Neural progenitor cell (in vitro differentiated cells): Measurements from ENCODE around the gene LRRC8D.

Experiments used
- EZH2 ChIP-seq: fragments of 200-600 bp; sonication (generic); IDR thresholded peaks from 2 replicates; pipeline ENCODE4 v1.6.1; 2017; ENCODE audit warnings: antibody characterized with exemption, mild to moderate bottlenecking, moderate library complexity
- EZH2phosphoT487 ChIP-seq: fragments of 200-600 bp; sonication (generic); IDR thresholded peaks from 2 replicates; pipeline ENCODE4 v1.6.1; 2017; ENCODE audit warnings: antibody characterized with exemption
- TF ChIP-seq, protein P1 (sequence below): fragments of 200-600 bp; sonication (generic); IDR thresholded peaks from 2 replicates; pipeline ENCODE4 v1.5.1; 2017; ENCODE audit warnings: antibody characterized with exemption, mild to moderate bottlenecking

DNA sequence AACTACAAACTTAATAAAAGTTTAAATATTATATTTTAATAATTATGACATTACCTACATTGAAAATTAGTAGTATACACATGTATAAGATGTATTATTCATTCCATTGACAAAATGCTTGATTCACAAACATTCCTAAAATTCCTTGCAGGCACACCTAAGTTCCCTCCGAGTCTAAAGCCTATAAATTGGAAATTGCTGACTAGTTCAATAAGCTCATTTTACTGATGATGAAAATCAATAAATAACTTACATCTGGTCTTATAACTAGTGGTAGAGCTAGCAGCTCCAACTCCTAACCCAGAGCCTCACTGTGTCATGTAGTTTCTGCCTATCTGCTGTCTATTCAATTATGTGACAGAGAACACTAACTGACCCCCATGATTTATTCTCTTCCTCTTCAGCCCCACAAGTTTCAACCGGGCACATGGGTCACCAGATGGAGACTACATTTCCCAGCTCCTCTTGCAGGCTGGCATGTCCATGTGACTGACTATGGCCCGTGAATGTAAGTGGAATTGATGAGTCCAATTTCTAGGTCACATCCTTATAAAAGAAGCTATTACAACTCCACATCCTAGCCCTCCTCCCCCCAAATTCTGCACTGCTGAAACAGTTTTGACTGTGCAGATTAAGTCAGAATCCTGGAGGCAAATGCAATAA is 29.6 kb upstream of the LRRC8D start:
- TF ChIP-seq, protein P1, sequence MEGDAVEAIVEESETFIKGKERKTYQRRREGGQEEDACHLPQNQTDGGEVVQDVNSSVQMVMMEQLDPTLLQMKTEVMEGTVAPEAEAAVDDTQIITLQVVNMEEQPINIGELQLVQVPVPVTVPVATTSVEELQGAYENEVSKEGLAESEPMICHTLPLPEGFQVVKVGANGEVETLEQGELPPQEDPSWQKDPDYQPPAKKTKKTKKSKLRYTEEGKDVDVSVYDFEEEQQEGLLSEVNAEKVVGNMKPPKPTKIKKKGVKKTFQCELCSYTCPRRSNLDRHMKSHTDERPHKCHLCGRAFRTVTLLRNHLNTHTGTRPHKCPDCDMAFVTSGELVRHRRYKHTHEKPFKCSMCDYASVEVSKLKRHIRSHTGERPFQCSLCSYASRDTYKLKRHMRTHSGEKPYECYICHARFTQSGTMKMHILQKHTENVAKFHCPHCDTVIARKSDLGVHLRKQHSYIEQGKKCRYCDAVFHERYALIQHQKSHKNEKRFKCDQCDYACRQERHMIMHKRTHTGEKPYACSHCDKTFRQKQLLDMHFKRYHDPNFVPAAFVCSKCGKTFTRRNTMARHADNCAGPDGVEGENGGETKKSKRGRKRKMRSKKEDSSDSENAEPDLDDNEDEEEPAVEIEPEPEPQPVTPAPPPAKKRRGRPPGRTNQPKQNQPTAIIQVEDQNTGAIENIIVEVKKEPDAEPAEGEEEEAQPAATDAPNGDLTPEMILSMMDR, result no peak
- no peak for TF ChIP-seq EZH2
- TF ChIP-seq EZH2phosphoT487, result no peak
